ENCODE measurements around the gene VPS9D1.

Gene VPS9D1

GRCh38 chr16:89721546-89722391 is 1.1 kb upstream of the VPS9D1 start:
- peak; percentile 63 for DNase-seq (ENCODE audit: low spot score)
- in situ Hi-C loops (cut with MboI; ENCODE audit: low sequenced_read_pairs, unreplicated experiment) = no loop called here
- no peak for TF ChIP-seq CTCF (IDR thresholded peaks at IDR 0.05; ENCODE audit: borderline replicate concordance, control extremely low read depth, extremely low read depth, insufficient read depth, missing control alignments)

DNA sequence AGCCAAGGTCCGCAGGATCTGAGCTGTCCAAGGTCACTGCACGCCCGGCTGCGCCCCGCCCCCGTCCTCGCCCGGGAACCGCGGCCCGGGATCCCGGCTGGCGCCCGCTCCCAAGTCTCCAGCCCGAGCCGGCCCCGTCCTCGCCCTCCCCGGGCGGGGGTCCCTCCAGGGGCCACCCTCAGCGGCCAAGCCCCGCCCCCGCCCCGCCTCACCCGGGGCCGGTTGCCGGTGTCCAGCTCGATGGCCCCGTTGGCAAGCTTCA is 216 bp downstream of the VPS9D1 start:
- no peak for DNase-seq (ENCODE audit: low spot score)
- TF ChIP-seq CTCF (IDR thresholded peaks at IDR 0.05; ENCODE audit: borderline replicate concordance, control extremely low read depth, extremely low read depth, insufficient read depth, missing control alignments) = no peak
- in situ Hi-C loops (cut with MboI; ENCODE audit: low sequenced_read_pairs, unreplicated experiment) = no loop called here

DNA sequence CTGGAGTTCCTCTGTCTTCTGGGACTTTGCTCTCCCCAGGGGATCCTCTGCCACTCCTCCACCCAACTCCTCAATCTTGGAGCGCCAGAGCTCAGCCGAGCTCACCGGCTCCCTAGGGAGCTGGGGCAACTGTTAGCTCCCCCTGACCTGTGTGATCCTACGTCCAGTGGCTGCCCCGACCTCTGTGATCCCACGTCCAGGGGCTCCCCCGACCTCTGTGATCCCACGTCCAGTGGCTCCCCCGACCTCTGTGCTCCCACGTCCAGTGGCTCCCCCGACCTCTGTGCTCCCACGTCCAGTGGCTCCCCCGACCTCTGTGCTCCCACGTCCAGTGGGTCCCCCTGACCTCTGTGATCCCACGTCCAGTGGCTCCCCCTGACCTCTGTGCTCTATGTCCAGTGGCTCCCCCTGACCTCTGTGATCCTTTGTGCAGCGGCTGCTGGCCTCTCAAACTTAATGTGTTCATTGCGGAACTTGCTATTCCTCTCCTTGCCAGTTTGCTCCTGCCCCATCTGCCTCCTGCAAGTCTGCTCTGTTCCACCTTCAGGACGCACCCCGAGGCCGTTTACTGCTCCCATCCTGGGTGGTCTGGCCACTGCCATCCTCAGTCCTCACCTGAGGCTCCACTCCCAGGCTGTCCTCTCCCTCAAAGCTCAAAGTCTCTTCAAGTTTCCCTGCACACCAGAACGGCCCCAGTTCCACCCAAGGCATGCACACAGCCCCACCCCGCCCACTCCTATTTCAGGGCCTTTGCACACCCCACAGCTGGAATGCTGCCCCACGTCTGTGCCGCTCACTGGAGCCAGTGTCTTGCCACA is 2.8 kb downstream of the VPS9D1 start:
- TF ChIP-seq CTCF (IDR thresholded peaks at IDR 0.05; ENCODE audit: borderline replicate concordance, control extremely low read depth, extremely low read depth, insufficient read depth, missing control alignments) = no peak
- no peak for DNase-seq (ENCODE audit: low spot score)
- in situ Hi-C loops (cut with MboI; ENCODE audit: low sequenced_read_pairs, unreplicated experiment) = no loop called here

DNA sequence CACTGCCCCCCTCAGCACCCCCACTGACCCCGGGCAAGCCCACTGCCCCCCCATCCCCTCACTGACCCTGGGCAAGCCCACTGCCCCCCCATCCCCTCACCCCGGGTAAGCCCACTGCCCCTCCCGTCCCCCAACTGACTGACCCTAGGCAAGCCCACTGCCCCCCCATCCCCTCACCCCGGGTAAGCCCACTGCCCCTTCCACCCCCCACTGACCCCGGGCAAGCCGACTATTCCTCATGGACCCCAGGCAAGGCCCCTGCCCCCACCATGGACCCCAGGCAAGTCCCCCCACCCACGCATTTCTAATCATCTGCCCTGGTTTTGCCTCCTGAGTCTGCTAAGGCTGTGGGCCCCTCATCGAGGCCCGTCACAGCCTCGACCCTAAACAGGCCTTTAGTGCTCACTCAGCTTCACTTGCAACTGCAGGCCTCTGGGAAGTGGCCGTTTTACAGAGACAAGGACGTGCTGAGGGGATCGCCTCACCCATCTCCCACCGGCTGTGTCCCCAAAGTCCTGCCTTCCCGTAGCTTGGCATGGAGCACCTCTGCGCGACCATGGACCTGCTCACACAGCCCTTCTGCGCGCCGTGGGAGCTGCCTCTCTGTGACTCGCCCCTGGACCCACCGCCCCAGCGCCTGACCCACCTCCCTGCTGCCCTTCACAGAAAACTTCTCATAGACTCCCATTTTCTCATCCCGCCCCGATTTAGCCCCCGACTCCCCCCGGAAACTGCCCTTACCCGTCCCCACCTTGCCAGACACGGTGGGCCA is 3.6 kb downstream of the VPS9D1 start:
- in situ Hi-C loops (cut with MboI; ENCODE audit: low sequenced_read_pairs, unreplicated experiment) = no loop called here
- no peak for TF ChIP-seq CTCF (IDR thresholded peaks at IDR 0.05; ENCODE audit: borderline replicate concordance, control extremely low read depth, extremely low read depth, insufficient read depth, missing control alignments)
- DNase-seq (ENCODE audit: low spot score) = no peak

DNA sequence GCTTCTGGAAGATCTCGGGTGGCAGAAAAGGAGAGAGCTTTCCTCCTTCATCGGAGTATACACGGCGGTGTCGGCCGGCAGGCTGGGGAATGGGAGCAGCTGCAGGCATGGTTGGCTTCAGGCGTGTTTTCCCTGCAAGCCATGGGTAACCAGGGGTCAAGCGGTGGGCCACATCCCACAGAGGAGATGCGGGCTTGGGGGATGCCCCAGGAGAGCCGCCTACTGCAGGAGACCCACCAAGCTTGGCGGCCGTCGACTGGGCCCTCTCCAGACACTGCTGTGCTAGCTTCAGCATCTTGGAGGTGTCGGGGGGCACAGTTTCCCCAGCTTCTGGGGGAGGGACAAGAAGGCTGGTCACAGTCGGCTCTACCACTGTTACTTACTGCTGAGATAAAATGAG is 4.2 kb downstream of the VPS9D1 start:
- in situ Hi-C loops (cut with MboI; ENCODE audit: low sequenced_read_pairs, unreplicated experiment) = no loop called here
- no peak for TF ChIP-seq CTCF (IDR thresholded peaks at IDR 0.05; ENCODE audit: borderline replicate concordance, control extremely low read depth, extremely low read depth, insufficient read depth, missing control alignments)
- no peak for DNase-seq (ENCODE audit: low spot score)

DNA sequence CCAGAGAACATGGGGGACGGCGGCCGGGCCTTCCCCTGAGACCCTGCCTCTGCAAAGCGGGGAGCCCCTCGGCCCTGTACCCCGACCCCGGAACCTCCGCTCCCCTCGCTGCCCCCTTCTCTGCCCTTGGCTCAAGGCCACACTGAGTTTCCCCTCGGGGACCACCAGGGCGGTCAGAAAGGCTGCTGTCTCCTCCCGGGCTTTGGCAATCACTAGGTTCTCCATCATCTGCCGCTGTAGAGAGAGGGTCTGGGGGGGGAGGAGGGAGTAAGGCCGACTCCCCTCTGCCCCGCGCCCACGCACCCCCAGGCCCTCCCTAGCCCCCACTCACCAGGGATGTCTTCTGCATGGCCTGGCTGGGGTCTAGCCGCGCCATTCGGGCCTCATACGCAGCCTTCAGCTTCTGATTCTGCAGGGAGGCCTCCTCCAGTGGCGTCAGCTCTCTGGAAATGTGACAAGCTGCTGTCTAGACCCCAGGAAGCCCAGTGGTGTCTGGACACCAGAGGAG is 8.4 kb downstream of the VPS9D1 start:
- TF ChIP-seq CTCF (IDR thresholded peaks at IDR 0.05; ENCODE audit: borderline replicate concordance, control extremely low read depth, extremely low read depth, insufficient read depth, missing control alignments) = no peak
- DNase-seq (ENCODE audit: low spot score) = no peak
- in situ Hi-C loops (cut with MboI; ENCODE audit: low sequenced_read_pairs, unreplicated experiment) = no loop called here

Data from GM13976 (cell line).